Measurements from ENCODE around the gene CHAT. TPM values are rescaled to one million over a fixed set of nuclear protein-coding genes. Genes with fewer than 3 reads are reported as not detected.

CHAT gene
- total RNA-seq (2014; rRNA removed; shearing (Covaris generic); ENCODE audit: low replicate concordance), result not detected in 2 replicates

GRCh38 chr10:49613882-49614241 lies at the start of gene CHAT:
Gene CHAT, plus strand, starts transcription at chr10:49614037. Its CDS starts 153 bp downstream, at chr10:49614190.
- no peak for DNase-seq
- H3K4me3 ChIP-seq, result no peak within 1 kb of the TSS
- no peaks in the 10 kb centered on the region for H3K36me3 ChIP-seq
- H3K27me3 ChIP-seq, result peaks cover 74% of the 10 kb centered on the region
- H3K9me3 ChIP-seq, result peaks cover 9% of the 10 kb centered on the region

- no peaks in the 10 kb centered on the region for H3K36me3 ChIP-seq
- peaks cover 3% of the 10 kb centered on the region; the same call in 1 of the 2 replicates for H3K27me3 ChIP-seq
- no peak for DNase-seq
- H3K9me3 ChIP-seq, result peaks cover 32% of the 10 kb centered on the region
- H3K4me3 ChIP-seq, result no peak overlapping the region
Measured at GRCh38 chr10:49564461-49565009, 49.3 kb upstream of the CHAT start.

- DNase-seq, result no peak
- Histone ChIP-seq H3K9me3 (peaks cover 46% of the 10 kb centered on the region), H3K4me3 (no peak overlapping the region), H3K27me3 (peaks cover 3% of the 10 kb centered on the region; the same call in 1 of the 2 replicates), H3K36me3 (no peaks in the 10 kb centered on the region)
Measured at GRCh38 chr10:49567810-49568209, 46.0 kb upstream of the CHAT start.

GRCh38 chr10:49568235-49568634 lies 45.6 kb upstream of the CHAT start:
- DNase-seq, result peak; percentile 70
- Histone ChIP-seq H3K9me3 (peaks cover 46% of the 10 kb centered on the region), H3K27me3 (peaks cover 3% of the 10 kb centered on the region; the same call in 1 of the 2 replicates), H3K4me3 (no peak overlapping the region), H3K36me3 (no peaks in the 10 kb centered on the region)

- peaks cover 3% of the 10 kb centered on the region; the same call in 1 of the 2 replicates for H3K27me3 ChIP-seq
- H3K9me3 ChIP-seq, result peaks cover 46% of the 10 kb centered on the region
- no peak overlapping the region for H3K4me3 ChIP-seq
- DNase-seq, result peak; percentile 43
- H3K36me3 ChIP-seq, result no peaks in the 10 kb centered on the region
Measured at GRCh38 chr10:49569031-49569631, 44.7 kb upstream of the CHAT start.

GRCh38 chr10:49571388-49571787 lies 42.4 kb upstream of the CHAT start:
- Histone ChIP-seq H3K27me3 (peaks cover 3% of the 10 kb centered on the region; the same call in 1 of the 2 replicates), H3K36me3 (no peaks in the 10 kb centered on the region), H3K4me3 (no peak overlapping the region), H3K9me3 (peaks cover 39% of the 10 kb centered on the region)
- DNase-seq, result no peak

GRCh38 chr10:49572594-49573114 lies 41.2 kb upstream of the CHAT start:
- Histone ChIP-seq H3K9me3 (peaks cover 30% of the 10 kb centered on the region), H3K27me3 (peaks cover 3% of the 10 kb centered on the region; the same call in 1 of the 2 replicates), H3K36me3 (no peaks in the 10 kb centered on the region), H3K4me3 (no peak overlapping the region)
- no peak for DNase-seq

GRCh38 chr10:49575489-49576072 lies 38.3 kb upstream of the CHAT start:
- DNase-seq, result no peak
- Histone ChIP-seq H3K9me3 (peaks cover 3% of the 10 kb centered on the region; the same call in 1 of the 2 replicates), H3K4me3 (no peak overlapping the region), H3K36me3 (no peaks in the 10 kb centered on the region), H3K27me3 (no peaks in the 10 kb centered on the region)

- DNase-seq, result no peak
- 0 out of 2 replicates have a peak, but pooled peaks cover 2% of the 10 kb centered on the region for H3K27me3 ChIP-seq
- H3K36me3 ChIP-seq, result no peaks in the 10 kb centered on the region
- H3K9me3 ChIP-seq, result no peaks in the 10 kb centered on the region
- H3K4me3 ChIP-seq, result no peak overlapping the region
Measured at GRCh38 chr10:49577182-49577925, 36.5 kb upstream of the CHAT start.

GRCh38 chr10:49578392-49578791 lies 35.4 kb upstream of the CHAT start:
- H3K27me3 ChIP-seq, result 0 out of 2 replicates have a peak, but pooled peaks cover 4% of the 10 kb centered on the region

GRCh38 chr10:49579621-49580020 lies 34.2 kb upstream of the CHAT start:
- 0 out of 2 replicates have a peak, but pooled peaks cover 4% of the 10 kb centered on the region for H3K27me3 ChIP-seq
- no peaks in the 10 kb centered on the region for H3K9me3 ChIP-seq
- H3K36me3 ChIP-seq, result no peaks in the 10 kb centered on the region
- DNase-seq, result no peak
- H3K4me3 ChIP-seq, result no peak overlapping the region

More at GRCh38 chr10:49578392-49578791, 35.4 kb upstream of the CHAT start:
- no peak overlapping the region for H3K4me3 ChIP-seq
- no peaks in the 10 kb centered on the region for H3K36me3 ChIP-seq
- DNase-seq, result no peak
- no peaks in the 10 kb centered on the region for H3K9me3 ChIP-seq

- Histone ChIP-seq H3K36me3 (no peaks in the 10 kb centered on the region), H3K9me3 (no peaks in the 10 kb centered on the region), H3K27me3 (peaks cover 4% of the 10 kb centered on the region), H3K4me3 (no peak overlapping the region)
- no peak for DNase-seq
Measured at GRCh38 chr10:49585387-49585786, 28.4 kb upstream of the CHAT start.

- Histone ChIP-seq H3K36me3 (no peaks in the 10 kb centered on the region), H3K4me3 (no peak overlapping the region), H3K27me3 (no peaks in the 10 kb centered on the region; the same call in none of the 2 replicates), H3K9me3 (no peaks in the 10 kb centered on the region)
- no peak for DNase-seq
Measured at GRCh38 chr10:49587981-49588380, 25.9 kb upstream of the CHAT start.

GRCh38 chr10:49592726-49593563 lies 20.9 kb upstream of the CHAT start:
- H3K9me3 ChIP-seq, result no peaks in the 10 kb centered on the region
- no peak overlapping the region for H3K4me3 ChIP-seq
- H3K36me3 ChIP-seq, result no peaks in the 10 kb centered on the region
- DNase-seq, result peak; percentile 67
- H3K27me3 ChIP-seq, result no peaks in the 10 kb centered on the region; the same call in 1 of the 2 replicates

- no peak overlapping the region for H3K4me3 ChIP-seq
- no peaks in the 10 kb centered on the region for H3K36me3 ChIP-seq
- H3K27me3 ChIP-seq, result no peaks in the 10 kb centered on the region; the same call in 1 of the 2 replicates
- no peaks in the 10 kb centered on the region for H3K9me3 ChIP-seq
- no peak for DNase-seq
Measured at GRCh38 chr10:49593564-49593875, 20.3 kb upstream of the CHAT start.

GRCh38 chr10:49593998-49594397 lies 19.8 kb upstream of the CHAT start:
- no peak for DNase-seq
- Histone ChIP-seq H3K27me3 (no peaks in the 10 kb centered on the region), H3K4me3 (no peak overlapping the region), H3K36me3 (no peaks in the 10 kb centered on the region), H3K9me3 (no peaks in the 10 kb centered on the region)
